Activated naive CD8-positive, alpha-beta T cell treated with anti-CD3 and anti-CD28 coated beads, Interleukin-2, amount 50 U/mL, for 16 hours (primary cell): Measurements from ENCODE around the gene NUDCD3.

Experiments
- DNase-seq: peaks from one replicate; pipeline ENCODE4 v3.0.0-alpha.2; 2020; ENCODE audit warnings: low read depth, low spot score

Gene NUDCD3

GRCh38 chr7:44383566-44383965, 106.9 kb downstream of the NUDCD3 start:
- no peak for DNase-seq

GRCh38 chr7:44382459-44383265, 107.8 kb downstream of the NUDCD3 start:
- no peak for DNase-seq

DNA sequence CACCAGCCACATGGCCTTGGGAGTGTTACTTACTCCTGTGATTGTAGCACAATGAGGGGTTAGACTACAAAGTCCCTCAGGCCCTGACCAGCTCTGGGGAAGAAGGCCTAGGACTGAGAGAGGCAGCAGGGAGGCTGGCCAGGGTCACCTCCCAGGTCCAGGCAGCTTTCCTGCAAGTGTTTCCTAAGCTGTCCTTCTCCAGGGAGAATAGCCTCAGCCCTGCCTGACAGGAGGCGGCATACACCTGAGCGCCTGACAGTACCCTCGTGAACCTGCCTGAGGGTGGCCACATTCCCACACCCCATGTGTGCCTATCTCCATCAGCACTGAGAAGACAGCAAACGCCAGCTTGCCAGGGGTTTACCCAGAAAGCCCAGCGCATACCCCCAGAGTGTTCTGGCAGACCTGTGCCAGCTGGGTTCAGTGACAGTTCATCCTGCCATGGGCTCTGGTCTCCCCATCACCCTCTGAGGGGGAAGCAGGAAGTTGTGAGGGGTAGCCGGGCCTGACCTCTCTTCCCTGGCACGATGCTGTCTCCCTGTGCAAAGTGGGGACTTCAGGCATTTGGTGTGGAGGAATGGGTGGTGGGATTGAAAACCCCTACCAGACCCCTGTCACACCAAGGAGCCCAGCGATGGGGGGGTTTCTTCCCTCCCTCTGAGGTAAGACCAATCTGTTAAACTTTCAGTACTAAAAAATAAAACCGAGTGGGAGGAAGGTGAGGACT, 108.8 kb downstream of the NUDCD3 start:
- no peak for DNase-seq

- no peak for DNase-seq
Observed at GRCh38 chr7:44380831-44381493, 109.5 kb downstream of the NUDCD3 start.

GRCh38 chr7:44380189-44380830, 110.1 kb downstream of the NUDCD3 start:
- no peak for DNase-seq

GRCh38 chr7:44379366-44380188, 110.9 kb downstream of the NUDCD3 start:
- DNase-seq: no peak

GRCh38 chr7:44378744-44379143, 111.7 kb downstream of the NUDCD3 start:
- DNase-seq: no peak

- DNase-seq: no peak
Observed at GRCh38 chr7:44377681-44378421, 112.6 kb downstream of the NUDCD3 start.

DNA sequence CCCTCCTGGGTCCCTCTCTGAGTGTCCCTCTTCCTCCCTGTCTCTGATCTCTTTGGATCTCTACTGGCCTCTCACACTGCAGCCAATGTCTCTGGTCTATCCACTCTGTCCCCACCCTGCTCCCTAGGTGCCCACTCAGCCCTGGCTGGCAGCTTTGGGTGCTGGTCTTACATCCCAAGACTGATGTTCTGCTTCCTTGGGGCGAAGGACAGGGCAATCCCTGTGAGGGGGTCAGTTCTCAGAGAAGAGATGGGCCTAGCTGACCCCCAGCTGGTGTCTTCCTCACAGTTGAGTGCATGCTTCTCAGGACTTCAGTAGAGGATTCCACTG, 113.4 kb downstream of the NUDCD3 start:
- no peak for DNase-seq

- no peak for DNase-seq
Observed at GRCh38 chr7:44376429-44377133, 113.9 kb downstream of the NUDCD3 start.

GRCh38 chr7:44375926-44376342, 114.5 kb downstream of the NUDCD3 start:
- DNase-seq: no peak

- DNase-seq: no peak
Observed at GRCh38 chr7:44375236-44375699, 115.2 kb downstream of the NUDCD3 start.

- no peak for DNase-seq
Observed at GRCh38 chr7:44374007-44374763, 116.3 kb downstream of the NUDCD3 start.

- no peak for DNase-seq
Observed at GRCh38 chr7:44373418-44373740, 117.1 kb downstream of the NUDCD3 start.

DNA sequence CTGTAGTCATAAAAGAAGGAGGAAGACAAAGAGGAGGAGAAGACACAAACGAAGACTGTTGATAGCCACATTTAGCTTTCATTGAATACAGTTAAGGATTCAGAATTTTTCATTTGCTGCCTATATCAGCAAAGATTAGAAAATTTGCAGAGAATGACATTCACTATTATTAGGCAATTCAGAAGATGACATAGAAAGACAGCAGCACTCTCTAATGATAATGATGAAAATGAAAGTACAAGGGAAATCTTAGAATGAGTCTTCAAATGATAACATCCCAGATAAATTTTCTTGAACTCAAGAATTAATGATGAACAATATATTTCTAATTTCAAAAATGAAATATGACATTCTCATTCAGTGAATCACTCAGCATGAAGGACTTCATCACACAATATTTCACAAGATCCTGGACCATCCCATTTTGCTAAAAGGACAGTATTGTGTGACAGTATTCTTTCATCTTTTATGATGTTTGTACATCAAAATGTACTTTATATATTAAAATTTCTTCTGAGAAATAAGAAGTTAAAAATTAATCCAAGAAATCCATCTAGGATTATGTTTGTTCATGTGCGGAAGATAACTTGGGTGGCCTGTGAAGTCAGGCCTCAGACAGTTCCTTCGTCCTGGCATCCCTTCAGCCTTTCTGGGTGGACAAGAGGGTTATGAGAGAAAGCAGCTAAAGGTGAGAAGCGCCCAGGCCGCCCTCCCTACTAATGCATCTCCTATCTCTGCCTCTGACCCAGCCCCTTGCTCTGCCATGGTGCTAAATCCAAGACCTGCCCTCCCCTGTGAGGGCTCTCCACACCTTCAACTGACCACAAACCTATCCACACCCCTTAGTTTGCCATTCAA, 117.7 kb downstream of the NUDCD3 start:
- DNase-seq: no peak

DNA sequence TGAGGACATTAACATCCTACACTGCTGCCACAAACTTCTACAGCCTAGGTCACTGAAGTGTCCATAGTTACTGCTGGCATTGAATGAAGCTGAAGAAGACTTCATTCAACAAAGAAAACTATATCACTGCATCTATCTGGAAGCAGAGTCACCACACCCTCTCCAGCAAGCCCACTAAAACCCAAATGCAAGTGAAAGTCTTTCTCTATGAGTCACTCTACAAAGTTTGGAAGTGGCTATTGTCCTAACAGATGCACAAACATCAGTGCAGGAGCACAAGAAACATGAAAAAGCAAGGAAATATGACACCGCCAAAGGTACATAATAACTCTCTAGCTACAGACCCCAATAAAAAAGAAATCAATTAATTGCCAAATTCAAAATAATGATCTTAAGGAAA, 121.6 kb downstream of the NUDCD3 start:
- no peak for DNase-seq

- DNase-seq: no peak
Observed at GRCh38 chr7:44368455-44368854, 122.0 kb downstream of the NUDCD3 start.

DNA sequence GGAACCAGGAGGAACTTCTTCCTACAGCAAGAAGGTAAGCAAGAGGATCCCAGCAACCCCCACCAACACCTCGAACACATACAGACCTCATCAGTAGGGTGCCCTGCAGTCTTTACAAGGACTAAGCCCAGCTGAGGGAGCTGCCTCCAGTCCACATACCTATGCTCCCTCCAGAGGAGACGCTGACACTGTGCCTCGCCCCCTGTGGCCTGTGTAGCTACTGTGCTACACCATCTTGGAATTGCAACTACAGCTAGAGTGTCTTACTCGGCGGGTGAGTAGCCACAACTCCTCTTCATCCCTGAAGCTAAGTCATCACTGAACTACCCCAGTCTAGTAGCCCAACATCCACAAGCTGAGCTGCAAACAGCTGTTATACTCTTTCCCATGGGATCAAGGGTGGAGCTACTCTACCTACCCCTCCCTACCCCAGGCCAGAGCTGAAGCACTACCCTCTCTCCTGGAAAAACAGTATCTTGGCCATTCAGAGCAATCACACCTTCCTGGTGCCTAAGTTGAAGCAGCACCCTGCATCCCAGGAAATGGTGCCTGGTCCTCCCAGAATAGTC, 122.9 kb downstream of the NUDCD3 start:
- DNase-seq: no peak
